Ishikawa (cell line): ENCODE data around the gene SPIRE2.

ENCODE experiments used
- CEBPB ChIP-seq: IDR thresholded peaks from 2 replicates; pipeline ENCODE4 v1.6.1; 2012
- CREB1 ChIP-seq: IDR thresholded peaks from 2 replicates; pipeline ENCODE4 v1.6.1; 2012; ENCODE audit warnings: low read depth
- EGR1 ChIP-seq: IDR thresholded peaks from 2 replicates; pipeline ENCODE4 v1.6.1; 2012
- RAD21 ChIP-seq: IDR thresholded peaks from 2 replicates; pipeline ENCODE4 v1.6.1; 2012; ENCODE audit warnings: low read depth
- REST ChIP-seq: IDR thresholded peaks from 2 replicates; pipeline ENCODE4 v1.6.1; 2012; ENCODE audit warnings: low read depth, mild to moderate bottlenecking
- TAF1 ChIP-seq: IDR thresholded peaks from 2 replicates; pipeline ENCODE4 v1.6.1; 2012; ENCODE audit warnings: low read depth, mild to moderate bottlenecking
- TEAD4 ChIP-seq: IDR thresholded peaks from 2 replicates; pipeline ENCODE4 v1.6.1; 2012
- YY1 ChIP-seq: IDR thresholded peaks from 2 replicates; pipeline ENCODE4 v1.6.1; 2012; ENCODE audit warnings: low read depth
- ZBTB7A ChIP-seq: IDR thresholded peaks from 2 replicates; pipeline ENCODE4 v1.6.1; 2012; ENCODE audit warnings: low read depth
- TF ChIP-seq, protein P1 (sequence below): IDR thresholded peaks from 2 replicates; pipeline ENCODE4 v1.6.1; 2012

GRCh38 chr16:89911375-89911774, 83.1 kb downstream of the SPIRE2 start:
- TF ChIP-seq EGR1 (no peak), RAD21 (no peak), CREB1 (no peak), TAF1 (no peak), ZBTB7A (no peak), YY1 (no peak), CEBPB (no peak), TEAD4 (no peak), REST (no peak)
- TF ChIP-seq, protein P1, sequence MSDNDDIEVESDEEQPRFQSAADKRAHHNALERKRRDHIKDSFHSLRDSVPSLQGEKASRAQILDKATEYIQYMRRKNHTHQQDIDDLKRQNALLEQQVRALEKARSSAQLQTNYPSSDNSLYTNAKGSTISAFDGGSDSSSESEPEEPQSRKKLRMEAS = no peak
